8988T (cell line): ENCODE data around the gene ZNF71.
"Not testable (repeated sequence)": the region's sequence is repeated elsewhere in the genome, so short reads cannot be mapped to it uniquely, and the experiment has no call there.

Experiments
- DNase-seq: peaks from one replicate; pipeline ENCODE4 v3.0.0; 2011

The ZNF71 gene

DNA sequence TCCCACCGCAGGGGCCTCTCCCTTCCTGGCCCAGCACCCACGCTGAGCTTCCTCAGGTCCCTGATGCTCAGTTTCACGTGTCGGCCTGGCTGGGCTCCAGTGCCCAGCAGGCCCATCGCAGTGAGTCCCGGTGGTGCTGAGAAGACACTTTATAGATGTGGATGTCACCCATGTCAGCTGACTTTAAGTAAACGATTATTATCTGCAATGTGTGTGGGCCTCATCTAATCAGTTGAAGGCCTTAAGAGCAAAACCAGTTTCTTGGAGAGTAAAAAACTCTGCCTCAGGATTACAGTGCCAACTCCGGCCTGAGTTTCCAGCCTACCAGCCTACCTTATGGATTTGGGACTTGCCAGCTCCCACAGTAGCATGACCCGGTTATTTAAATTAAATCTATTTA is 30.6 kb downstream of the ZNF71 start:
- no peak for DNase-seq

DNA sequence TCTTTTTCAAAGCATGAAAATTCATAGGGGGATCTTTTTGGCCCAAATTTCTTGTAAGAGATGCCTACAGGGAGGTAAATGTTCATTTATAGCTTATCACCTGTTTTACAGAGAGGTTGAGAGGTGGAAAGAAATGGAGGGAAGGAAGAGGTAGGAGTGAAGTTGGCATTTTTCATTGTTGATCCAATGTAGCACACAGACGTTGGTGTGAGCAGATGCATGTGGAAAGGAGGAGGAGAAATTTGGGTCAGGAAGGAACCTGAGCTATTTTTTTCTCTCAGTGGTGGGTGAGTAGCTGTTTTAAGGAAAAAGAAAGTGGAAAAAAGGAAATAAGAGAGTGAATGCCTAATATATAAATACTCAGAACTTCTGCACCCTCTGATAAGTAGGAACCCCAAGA is 37.9 kb downstream of the ZNF71 start:
- no peak for DNase-seq

DNA sequence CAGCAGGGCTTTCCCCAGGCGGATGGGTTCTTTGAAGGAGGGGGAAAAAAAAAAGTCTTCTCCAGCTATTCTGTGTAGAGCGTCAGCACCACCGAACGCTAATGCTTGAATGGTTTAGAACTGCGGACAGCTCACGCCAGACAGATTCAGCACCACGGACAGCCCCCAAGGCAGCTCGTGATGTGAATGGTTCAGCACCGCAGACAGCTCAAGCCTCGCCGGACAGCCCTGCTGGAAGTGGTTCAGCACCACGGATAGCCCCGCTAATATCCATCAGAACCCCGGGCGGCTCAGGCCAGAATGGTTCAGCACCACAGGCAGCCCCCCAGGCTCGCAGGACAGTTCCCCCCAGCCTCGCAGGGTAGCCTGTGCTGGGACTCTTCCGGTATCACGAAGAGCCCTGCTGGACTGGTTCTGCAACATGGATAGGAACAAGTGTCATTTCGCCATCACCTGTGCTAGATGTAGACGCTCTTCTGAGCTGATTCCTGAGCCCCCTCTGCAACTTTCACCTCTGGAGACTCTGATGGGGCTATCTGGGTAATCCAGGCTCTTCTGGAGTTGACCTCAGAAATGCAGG is 43.0 kb downstream of the ZNF71 start:
- no peak for DNase-seq

DNA sequence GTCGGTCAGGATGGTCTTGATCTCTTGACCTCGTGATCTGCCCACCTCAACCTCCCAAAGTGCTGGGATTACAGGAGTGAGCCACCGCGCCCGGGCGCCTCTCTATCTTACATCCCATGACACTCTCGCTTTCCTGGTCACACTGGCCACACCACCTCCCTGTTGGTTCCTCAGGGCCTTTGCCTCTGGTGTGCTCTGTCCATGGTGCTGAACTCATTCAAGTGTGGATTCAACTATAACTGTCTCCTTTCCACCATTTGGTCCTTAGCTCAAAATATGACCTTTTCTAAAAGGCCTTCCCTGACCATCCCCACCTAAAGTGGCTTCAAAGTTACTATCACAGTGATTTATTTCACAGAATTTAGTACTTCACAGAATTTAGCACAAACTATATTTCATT is 44.1 kb downstream of the ZNF71 start:
- no peak for DNase-seq

DNA sequence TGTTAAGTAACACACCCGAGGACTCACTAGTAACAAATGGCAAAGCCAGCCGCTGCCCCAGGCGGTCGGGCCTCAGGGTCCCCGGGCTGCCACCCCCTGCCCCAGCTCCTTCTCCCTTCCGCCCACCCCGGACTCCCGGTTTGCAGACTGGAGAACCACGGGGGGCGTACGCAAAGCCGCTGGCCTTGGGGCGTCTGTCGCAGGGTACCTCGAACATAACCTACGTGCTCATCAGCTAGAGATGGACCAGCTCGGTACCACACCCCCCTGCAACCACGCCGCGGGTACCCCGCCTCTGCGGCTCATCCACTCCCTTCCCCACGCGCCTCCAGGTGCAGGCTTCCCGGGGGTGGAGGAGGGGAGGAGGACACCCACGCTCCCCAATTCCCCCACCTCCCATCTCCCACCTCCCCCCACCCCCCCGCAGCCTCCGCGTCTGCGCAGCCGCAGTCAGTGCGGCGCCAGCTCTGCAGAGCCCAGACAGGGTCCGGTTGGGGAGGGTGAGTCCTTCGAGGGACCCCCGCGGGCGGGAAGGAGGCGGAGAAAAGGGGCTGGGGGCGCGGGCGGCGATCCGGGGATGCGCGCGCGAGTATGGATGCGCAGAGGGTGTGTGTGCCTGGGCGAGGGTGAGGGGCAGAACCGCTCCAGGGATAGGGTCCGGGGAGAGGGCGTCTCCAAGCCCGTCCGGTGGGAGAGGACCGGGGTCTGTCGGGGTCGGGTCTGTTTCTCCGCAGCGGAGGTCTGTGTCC is 47.8 kb downstream of the ZNF71 start, which contains the start of gene SMIM17:
SMIM17 (plus strand) TSS at position 449 of the 749 bp plus-strand sequence. CDS start 2,509 bp downstream, outside the sequence.
- no peak for DNase-seq

DNA sequence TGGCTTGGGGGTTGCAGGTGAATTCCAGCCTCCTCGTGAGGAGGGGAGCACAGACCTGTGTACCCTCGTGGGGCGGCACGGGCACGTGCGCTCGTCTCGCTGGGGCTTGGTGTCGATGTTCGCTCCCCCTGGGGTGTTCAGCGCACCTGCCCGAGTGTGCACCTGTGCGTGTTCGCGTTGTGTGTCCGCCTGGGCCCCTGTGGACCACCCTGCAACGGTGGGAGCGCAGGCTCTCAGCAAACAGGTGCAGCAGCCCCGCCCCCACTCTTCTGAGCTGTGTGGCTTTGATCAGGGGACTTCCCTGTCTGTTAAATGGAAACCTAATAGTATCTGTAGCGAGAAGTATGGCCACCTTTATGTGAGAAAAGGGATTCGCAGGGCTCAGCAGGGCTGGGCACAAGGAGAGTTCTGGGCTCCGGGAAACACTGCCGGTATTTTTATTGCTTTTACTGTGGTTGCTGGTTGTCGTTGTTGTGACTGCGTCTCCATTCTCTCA is 48.4 kb downstream of the ZNF71 start:
- no peak for DNase-seq

DNA sequence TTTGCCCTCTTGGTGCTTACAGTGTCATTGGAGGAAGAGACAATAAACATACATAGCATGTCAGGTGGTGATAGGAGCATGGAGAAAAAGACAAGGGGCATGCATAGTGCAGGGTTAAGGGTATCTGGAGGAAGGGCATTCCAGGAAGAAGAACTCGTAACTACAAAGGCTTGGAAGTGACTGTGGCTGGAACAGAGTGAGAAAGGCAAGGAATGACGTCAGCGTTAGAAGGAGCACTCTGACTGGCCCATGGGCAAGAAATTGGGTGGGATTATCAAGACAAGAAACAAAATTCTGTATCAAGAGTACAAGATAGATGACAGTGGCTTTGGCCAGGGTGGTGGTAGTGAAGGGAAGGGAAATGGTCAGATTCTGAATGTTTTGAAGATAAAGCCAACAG is 59.0 kb downstream of the ZNF71 start:
- no peak for DNase-seq

DNA sequence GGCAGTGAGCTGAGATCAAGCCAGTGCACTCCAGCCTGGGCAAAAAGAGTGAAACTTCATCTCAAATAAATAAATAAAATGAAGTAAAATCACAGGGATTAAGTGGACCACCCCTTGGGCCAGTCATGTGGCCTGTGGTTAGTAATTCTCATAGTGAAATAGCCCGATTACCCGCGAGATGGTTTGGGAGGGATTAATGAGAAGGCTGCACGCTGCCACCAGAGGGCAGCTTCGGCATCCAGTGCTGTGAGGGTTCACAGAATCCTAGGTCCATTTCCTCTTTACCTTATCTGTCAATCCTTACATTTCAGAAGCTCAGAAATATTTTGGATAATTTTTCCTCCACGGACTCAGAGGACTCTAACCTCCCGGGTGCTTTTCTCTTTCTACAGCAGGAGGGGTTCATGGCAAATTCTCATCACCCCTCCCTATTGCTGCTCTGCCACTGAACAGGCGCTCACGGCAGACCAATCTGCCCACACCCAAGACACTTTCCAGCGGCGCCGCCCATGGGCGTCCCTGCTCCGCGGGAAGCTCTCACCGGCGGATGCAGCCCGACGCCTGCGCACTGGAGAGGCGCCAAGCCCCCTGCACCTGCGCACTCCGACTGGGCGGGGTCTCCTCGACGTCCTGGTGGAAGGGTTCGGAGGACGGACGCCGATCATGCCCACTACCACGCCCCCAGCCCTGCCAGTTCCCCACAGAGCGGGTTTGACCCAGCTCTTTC is 65.4 kb downstream of the ZNF71 start:
- no peak for DNase-seq

DNA sequence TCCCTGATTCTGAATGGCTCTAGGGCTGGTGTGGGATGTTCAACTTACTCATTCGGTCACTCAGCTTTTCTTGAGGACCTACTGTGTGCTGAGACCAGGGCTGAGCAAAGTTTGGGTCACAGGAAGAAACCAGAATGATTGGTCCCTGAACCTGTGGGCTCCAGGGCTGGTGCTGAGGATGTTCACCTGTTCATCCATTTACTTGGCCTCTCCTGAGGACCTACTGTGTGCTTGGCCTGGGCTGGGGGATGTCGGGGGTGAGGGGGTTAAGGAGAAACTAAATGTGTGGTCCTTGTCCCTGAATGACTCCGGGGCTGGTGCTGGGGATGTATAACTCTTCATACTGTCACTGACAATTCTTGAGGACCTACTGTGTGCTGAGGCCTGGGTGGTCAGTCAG is 66.1 kb downstream of the ZNF71 start:
- DNase-seq = no peak

DNA sequence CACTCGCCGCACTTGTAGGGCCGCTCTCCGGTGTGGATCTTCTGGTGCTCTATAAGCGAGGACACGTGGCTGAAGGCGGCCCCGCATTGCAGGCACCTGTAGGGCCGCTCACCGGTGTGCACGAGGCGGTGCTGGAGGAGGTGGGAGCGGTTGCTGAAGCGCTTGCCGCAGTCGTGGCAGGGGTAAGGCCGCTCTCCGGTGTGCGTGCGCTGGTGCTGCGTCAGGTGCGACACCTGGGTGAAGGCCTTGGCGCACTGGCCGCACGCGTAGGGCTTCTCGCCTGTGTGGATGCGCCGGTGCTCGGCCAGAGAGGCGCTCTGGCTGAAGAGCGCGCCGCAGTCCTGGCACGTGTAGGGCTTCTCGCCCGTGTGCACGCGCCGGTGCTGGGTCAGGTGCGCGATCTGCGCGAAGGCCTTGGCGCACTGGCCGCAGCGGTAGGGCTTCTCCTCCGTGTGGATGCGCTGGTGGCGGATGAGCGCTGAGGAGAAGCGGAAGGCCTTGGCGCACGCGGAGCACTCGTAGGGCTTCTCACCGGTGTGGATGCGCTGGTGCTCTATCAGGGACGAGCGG is 68.9 kb downstream of the ZNF71 start:
- DNase-seq = no peak

DNA sequence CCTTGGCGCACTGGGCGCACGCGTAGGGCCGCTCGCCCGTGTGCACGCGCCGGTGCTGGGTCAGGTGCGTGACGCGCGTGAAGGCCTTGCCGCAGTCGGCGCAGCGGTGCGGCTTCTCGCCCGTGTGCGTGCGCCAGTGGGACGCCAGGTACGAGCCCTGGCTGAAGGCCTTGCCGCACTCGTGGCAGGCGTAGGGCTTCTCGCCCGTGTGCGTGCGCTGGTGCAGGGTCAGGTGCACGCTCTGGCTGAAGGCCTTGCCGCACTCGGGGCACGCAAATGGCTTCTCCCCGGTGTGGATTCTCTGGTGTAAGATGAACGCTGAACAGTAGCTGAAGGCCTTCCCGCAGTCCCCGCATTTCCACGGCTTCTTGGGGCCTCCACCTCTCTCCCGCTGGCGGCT is 69.4 kb downstream of the ZNF71 start:
- DNase-seq = no peak

DNA sequence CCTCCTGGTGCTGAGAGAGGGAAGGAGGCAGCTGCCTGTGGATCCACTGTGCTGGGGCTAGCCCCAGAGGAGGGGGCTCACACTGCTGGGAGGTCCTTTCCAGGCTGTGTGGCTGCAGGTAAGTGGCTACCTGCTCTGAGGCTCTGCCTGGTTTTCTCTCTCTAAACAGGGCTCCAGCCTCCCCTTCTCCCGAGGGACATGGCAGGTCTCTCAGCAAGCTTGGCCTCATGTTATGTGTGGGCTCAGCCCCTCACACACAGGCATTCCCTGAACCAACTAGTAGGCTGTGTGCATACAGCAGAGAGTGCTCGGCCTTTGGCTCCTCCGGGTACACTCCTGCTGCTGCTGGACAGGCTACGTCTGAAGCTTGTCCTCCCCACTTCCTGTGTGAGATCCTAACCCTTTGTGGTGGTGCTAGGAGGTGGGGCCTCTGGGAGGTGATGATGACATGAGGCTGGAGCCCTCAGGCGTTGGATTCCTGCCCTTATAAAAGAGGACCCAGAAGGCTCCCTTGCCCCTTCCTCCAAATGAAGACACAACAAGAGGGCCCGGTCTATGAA is 72.3 kb downstream of the ZNF71 start:
- DNase-seq = no peak

DNA sequence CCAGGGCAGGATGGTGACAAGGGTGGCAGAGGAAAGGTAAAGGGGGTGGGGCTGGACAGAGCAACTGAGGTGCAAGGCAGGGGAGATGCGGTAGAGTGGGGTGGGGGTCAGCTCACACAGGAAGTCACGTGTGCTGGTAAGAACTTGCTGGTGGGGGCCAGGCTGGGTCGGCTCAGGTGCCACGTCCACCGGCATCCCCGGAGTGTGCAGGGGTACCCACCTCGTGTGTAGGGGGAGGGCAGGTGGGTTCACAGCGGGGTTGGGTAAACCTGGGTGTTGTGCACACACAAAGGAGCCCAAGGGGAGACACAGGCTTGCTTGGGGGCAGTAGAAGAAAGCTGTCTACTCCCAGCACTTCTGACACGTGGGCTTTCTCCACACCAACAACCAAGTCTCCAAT is 73.6 kb downstream of the ZNF71 start:
- DNase-seq = no peak

DNA sequence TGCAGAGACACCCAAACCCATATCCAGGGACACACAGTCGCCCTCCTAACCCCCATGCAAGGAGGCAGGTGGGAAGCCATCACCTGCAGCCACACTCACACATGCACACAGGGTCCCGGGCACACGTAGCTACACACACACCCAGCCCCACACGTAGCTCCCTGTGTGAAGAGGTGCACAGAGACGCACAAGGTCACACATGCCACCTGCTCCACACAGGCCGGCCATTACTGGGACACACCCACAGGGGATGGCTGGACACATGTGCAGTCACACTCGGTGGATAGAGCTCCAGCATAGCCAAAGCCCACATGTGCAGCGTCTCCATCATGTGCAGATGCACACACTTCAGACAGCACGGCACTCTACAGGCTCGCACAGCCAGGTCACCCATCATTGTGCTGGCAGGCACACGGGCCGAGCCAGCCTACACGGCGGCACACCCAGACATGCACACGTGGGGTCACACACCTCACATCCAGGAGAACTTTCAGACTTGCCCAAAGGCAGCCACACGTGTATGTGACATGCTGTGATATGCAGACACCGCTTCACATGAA is 75.4 kb downstream of the ZNF71 start:
- no peak for DNase-seq

DNA sequence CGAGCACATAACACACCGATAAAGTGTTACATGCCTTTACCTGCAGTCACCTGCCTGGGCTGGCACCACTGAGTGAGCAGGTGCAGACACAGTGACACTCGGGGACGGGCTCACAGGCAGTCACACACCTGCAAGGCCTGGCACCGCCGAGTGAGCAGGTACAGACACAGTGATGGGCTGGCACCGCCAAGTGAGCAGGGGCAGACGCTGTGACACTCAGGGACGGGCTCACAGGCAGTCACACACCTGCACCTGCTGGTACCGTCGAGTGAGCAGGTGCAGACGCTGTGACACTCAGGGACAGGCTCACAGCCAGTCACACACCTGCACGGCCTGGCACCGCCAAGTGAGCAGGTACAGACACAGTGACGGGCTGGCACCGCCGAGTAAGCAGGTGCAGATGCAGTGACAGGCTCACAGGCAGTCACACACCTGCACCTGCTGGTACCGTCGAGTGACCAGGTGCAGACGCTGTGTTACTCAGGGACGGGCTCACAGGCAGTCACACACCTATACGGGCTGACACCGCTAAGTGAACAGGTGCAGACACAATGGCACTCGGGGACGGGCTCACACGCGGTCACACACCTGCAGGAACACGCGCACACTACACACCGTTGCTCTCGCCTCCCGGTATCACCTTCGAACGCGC is 76.0 kb downstream of the ZNF71 start:
- DNase-seq = no peak

DNA sequence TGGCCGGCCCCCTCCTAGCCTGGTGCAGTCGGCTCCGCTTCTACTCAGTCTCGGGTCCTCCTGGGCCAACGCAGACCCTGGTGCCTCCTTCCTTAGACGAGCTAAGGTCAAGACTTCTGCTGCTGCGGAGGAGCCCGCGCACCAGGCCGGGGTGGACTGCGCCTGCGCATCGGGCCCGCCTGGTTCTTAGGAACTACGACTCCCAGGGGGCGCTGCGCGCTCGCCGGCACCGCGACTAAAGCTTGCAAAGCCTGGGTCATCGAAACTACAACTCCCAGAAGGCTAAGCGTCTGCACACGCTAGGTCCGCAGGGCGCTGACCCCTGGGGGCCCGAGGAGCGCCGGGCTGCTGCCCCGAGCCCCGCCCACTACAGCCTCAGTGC is 76.5 kb downstream of the ZNF71 start, which contains the start of gene ZNF835:
ZNF835 (minus strand) TSS at position 145 of the 382 bp plus-strand sequence. CDS start 6,559 bp downstream, outside the sequence.
- no peak for DNase-seq

DNA sequence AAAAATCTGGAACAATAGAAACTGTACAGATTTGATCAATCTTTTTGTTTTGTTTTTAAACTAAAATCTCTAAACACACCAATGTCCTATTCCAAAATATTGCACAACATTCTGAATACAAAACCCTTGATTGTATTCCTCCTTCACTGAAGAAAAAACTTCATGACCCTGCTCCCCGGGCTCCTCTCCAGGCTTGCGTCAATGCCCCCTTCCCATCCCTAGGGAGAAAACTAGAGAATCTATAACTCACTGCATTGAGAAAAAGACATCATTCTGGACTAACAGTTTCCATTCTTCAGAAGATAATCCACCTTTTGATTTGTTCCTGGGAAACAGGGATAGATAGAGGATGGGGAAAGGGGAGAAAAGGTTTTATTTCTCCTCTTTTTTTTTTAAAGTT is 77.5 kb downstream of the ZNF71 start:
- DNase-seq = not testable (repeated sequence)
